ENCODE measurements around the gene EFNB3. TPM values are rescaled to one million over a fixed set of nuclear protein-coding genes. Genes with fewer than 3 reads are reported as not detected.

Gene EFNB3, protein sequence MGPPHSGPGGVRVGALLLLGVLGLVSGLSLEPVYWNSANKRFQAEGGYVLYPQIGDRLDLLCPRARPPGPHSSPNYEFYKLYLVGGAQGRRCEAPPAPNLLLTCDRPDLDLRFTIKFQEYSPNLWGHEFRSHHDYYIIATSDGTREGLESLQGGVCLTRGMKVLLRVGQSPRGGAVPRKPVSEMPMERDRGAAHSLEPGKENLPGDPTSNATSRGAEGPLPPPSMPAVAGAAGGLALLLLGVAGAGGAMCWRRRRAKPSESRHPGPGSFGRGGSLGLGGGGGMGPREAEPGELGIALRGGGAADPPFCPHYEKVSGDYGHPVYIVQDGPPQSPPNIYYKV
- 2.8 TPM in 1 of 2 replicates, not detected in the other for polyA plus RNA-seq

DNA sequence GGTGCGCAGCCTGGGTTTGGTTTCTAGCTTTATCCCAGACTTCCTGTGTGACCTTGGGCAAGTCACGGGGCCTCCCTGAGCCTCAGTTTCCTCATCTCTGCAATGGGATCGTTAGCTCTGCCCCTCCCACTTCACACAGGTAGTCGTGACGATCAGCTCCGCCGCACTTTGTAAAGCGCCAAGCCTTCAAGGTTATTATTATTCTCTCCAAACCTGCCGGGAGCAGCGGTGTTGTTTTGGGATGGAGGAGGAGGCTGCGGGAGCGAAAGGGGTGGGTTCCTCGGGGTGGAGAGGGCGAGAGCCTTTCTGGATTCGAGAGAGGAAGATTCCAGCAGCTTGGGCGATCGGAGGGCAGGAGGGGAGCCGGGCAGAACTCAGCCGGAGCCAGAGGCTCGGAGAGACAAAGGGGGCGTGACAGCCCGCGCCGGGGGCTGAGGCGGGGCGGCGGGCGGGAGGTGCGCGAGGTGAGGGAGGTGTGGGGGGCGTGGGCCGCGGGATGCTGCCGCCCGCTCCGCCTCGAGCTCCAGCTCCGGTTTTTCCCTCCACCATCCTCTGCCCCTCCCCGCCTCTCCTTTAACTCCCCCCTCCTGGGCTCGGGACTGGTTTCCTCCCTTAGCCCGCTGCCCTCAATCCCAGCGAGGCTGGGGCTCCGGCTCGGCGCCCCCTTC, at the start of gene EFNB3:
TSS of gene EFNB3 (plus strand) at position 602 of the 668 bp plus-strand sequence. CDS start 397 bp downstream, outside the sequence.

DNA sequence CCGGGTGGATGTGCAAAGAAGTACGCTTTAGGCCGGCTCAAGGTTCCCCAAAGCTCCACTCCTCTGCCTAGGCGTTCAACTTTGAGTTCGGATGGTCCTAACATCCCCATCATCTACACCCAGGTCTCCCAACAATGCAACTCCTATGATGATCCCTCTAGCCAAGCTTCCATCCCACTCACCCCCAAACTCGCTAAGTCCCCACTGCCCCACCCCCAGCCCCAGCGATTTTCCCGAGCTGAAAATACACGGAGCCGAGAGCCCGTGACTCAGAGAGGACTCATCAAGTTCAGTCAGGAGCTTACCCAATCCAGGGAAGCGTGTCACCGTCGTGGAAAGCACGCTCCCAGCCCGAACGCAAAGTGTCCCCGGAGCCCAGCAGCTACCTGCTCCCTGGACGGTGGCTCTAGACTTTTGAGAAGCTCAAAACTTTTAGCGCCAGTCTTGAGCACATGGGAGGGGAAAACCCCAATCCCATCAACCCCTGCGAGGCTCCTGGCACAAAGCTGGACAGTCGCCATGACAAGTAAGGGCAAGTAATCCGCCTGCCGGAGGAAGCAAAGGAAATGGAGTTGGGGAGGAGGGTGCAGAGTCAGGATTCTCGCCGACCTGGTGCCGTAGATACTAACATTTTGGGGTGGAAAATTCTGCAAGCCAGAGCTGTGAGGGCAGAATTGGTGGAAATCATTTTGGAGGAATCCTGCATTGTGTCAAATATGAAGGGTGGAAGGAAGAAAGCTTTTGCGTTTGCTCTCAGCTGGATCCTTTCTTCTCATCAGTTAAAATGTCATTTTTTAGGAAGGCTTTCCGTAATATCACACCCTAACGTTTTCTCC, 17.7 kb upstream of the EFNB3 start, which contains the start of gene TP53:
TSS of gene TP53 (minus strand) at position 419 of the 836 bp plus-strand sequence. CDS start 10,896 bp downstream, outside the sequence.

DNA sequence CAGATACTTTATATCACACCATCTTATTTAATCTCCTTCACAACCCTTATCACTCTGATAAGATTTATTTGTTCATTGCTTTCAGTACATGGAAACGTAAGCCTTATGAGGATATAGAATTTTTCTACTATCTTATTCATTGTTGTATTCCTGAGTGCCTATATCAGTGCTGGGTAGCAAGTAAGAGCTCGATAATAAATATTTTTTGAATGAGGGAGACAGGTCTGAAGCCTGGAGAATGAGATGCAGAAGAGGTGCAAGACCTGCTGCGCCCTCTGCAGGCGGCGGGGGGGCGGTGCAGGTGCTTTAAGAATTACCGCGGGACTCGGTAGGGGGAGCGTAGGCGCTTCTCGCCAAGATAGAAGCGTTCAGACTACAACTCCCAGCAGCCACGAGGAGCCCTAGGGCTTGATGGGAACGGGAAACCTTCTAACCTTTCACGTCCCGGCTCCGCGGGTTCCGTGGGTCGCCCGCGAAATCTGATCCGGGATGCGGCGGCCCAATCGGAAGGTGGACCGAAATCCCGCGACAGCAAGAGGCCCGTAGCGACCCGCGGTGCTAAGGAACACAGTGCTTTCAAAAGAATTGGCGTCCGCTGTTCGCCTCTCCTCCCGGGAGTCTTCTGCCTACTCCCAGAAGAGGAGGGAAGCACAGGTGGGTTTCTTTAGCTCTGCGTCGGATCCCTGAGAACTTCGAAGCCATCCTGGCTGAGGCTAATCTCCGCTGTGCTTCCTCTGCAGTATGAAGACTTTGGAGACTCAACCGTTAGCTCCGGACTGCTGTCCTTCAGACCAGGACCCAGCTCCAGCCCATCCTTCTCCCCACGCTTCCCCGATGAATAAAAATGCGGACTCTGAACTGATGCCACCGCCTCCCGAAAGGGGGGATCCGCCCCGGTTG, 16.8 kb upstream of the EFNB3 start, which contains the start of gene WRAP53:
TSS of gene WRAP53 (plus strand) at position 570 of the 900 bp plus-strand sequence. CDS start at position 742, 172 bp downstream.

DNA sequence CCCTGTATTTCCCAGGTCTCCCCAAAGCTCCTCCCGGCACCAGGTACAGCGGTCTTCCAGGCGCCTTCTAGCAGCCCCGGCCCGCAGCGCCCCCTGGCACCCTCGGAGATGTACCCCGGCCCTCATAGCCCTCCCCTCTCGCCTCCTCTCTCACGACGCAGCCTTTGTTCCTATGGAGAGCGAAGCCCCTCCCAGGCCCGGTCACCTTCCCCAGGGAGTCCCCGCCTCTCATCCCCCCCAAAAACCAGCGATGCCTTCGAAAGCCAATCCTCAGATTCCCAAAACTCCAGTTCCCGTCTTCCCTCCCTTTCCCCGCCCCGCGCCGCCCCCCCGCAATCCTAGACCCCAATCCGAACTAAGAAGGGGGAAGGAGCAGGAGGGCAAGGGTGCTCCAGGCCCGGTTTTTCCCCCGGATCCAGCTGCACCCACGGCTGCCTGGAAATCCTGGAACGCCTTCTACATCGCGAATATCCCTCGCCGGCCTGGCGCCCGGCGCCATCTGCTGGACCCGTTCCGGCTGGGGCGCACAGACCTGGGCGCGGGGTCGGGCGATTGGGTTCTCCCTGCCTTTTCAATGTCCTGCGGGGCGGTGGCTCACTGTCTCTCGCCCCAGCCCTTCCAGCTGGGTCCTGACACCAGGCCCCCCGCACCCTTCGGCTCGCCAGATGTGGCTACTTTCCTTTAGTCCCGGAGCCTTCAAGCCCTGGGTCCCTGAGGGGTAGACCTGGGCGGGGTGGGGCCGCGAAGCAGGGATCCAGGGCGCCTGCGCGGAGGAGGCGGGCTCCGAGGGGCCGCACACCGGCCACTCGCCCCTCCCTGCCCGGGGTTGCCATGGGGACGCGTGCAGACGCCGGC, 12.1 kb downstream of the EFNB3 start, which contains the start of gene DNAH2:
TSS of gene DNAH2 (plus strand) at position 844 of the 855 bp plus-strand sequence. CDS start 1,991 bp downstream, outside the sequence.

Other genes starting within 250 kb of the EFNB3 start
- gene ZBTB4, start 225.6 kb upstream of the EFNB3 start, polyA plus RNA-seq: 9.2 and 9.5 TPM in 2 replicates
- gene SLC35G6, start 223.8 kb upstream of the EFNB3 start, polyA plus RNA-seq: not detected in 2 replicates
- 6.4 and 7.7 TPM in 2 replicates for gene POLR2A, start 220.8 kb upstream of the EFNB3 start, polyA plus RNA-seq
- gene TNFSF12, start 156.1 kb upstream of the EFNB3 start, polyA plus RNA-seq: 1.9 and 5.1 TPM in 2 replicates
- 0.28 TPM in 1 of 2 replicates, not detected in the other for gene TNFSF13, start 146.5 kb upstream of the EFNB3 start, polyA plus RNA-seq
- gene SENP3, start 143.3 kb upstream of the EFNB3 start, polyA plus RNA-seq: 2.3 and 3.2 TPM in 2 replicates
- 0.63 TPM in 1 of 2 replicates, not detected in the other for gene CD68, start 125.6 kb upstream of the EFNB3 start, polyA plus RNA-seq
- 14.2 and 26.1 TPM in 2 replicates for gene MPDU1, start 121.3 kb upstream of the EFNB3 start, polyA plus RNA-seq
- 5.0 and 6.3 TPM in 2 replicates for gene SOX15, start 115.1 kb upstream of the EFNB3 start, polyA plus RNA-seq
- 7.1 and 20.3 TPM in 2 replicates for gene FXR2, start 90.3 kb upstream of the EFNB3 start, polyA plus RNA-seq
- gene SAT2, start 77.4 kb upstream of the EFNB3 start, polyA plus RNA-seq: 107 and 126 TPM in 2 replicates
- gene SHBG, start 75.1 kb upstream of the EFNB3 start, polyA plus RNA-seq: 2.5 TPM in 1 of 2 replicates, not detected in the other
- gene ATP1B2, start 54.3 kb upstream of the EFNB3 start, polyA plus RNA-seq: 56.0 and 70.0 TPM in 2 replicates
- 3.0 and 3.7 TPM in 2 replicates for gene TP53, start 17.7 kb upstream of the EFNB3 start, polyA plus RNA-seq
- gene WRAP53, start 16.7 kb upstream of the EFNB3 start, polyA plus RNA-seq: 1.1 and 1.4 TPM in 2 replicates
- gene DNAH2, start 12.5 kb downstream of the EFNB3 start, polyA plus RNA-seq: 0.16 TPM in 1 of 2 replicates, not detected in the other
- 0.12 and 0.13 TPM in 2 replicates for gene KDM6B, start 129.0 kb downstream of the EFNB3 start, polyA plus RNA-seq
- gene TMEM88, start 149.9 kb downstream of the EFNB3 start, polyA plus RNA-seq: 0.30 TPM in 1 of 2 replicates, not detected in the other
- 349 and 437 TPM in 2 replicates for gene NAA38, start 152.4 kb downstream of the EFNB3 start, polyA plus RNA-seq
- gene CYB5D1, start 152.8 kb downstream of the EFNB3 start, polyA plus RNA-seq: 3.8 and 6.4 TPM in 2 replicates
- gene CHD3, start 183.6 kb downstream of the EFNB3 start, polyA plus RNA-seq: 4.2 and 5.0 TPM in 2 replicates
- 0.75 and 0.94 TPM in 2 replicates for gene RNF227, start 211.1 kb downstream of the EFNB3 start, polyA plus RNA-seq
- gene KCNAB3, start 224.7 kb downstream of the EFNB3 start, polyA plus RNA-seq: 0.58 TPM in 1 of 2 replicates, not detected in the other
- 321 and 349 TPM in 2 replicates for gene TRAPPC1, start 226.7 kb downstream of the EFNB3 start, polyA plus RNA-seq
- 0.53 and 3.7 TPM in 2 replicates for gene CNTROB, start 227.0 kb downstream of the EFNB3 start, polyA plus RNA-seq